IMR-90 (cell line): ENCODE measurements around the gene NFE2L2. TPM values are rescaled to one million over a fixed set of nuclear protein-coding genes. Genes with fewer than 3 reads are reported as not detected.

Source experiments
- ATAC-seq: fragments of 200-7000 bp; cut with Tn5 transposase; 2 replicates; pipeline ENCODE4 v1.9.1; 2020; ENCODE audit warnings: low read depth, mild to moderate bottlenecking, moderate library complexity
- BruUV-seq: library from RNA; stranded (reverse); fragments of 400-500 nt; replicated peaks from 2 replicates; lab custom pipeline; 2021; lab: Mats Ljungman, UMichigan
- CTCF ChIA-PET: fragments of 300-600 bp; formaldehyde crosslinking; extraction: SDS; loops from one replicate; lab custom pipeline; 2021; ENCODE audit warnings: antibody characterized with exemption; lab: Yijun Ruan, JAX
- POLR2A ChIA-PET: fragments of 300-600 bp; sonication (Branson Sonifier 250); formaldehyde crosslinking; loops from one replicate; lab custom pipeline; 2022; ENCODE audit warnings: antibody characterized with exemption; ENCODE audit not compliant: unreplicated experiment; lab: Charles Lee
- DNase-seq: peaks from one replicate; pipeline ENCODE4 v3.0.0; 2013
- H2AFZ ChIP-seq: replicated peaks from 2 replicates; pipeline ENCODE3; 2013; ENCODE audit warnings: low read length, mild to moderate bottlenecking; ENCODE audit not compliant: poor library complexity
- H2AK5ac ChIP-seq: 2 replicates; pipeline ENCODE4 v1.6.1; 2013; ENCODE audit warnings: low read depth, low read length, inconsistent platforms
- H2AK9ac ChIP-seq: replicated peaks from 2 replicates; pipeline ENCODE3; 2013; ENCODE audit warnings: mild to moderate bottlenecking, low read depth, low read length, moderate library complexity; ENCODE audit not compliant: poor library complexity
- H2BK120ac ChIP-seq: 2 replicates; pipeline ENCODE4 v1.6.1; 2013; ENCODE audit warnings: low read depth, low read length, inconsistent platforms
- H2BK15ac ChIP-seq: 3 replicates; pipeline ENCODE4 v1.6.1; 2013; ENCODE audit warnings: low read depth, low read length, inconsistent platforms
- H2BK20ac ChIP-seq: 2 replicates; pipeline ENCODE4 v1.6.1; 2013; ENCODE audit warnings: low read depth, mild to moderate bottlenecking, inconsistent platforms, low read length, moderate library complexity
- H2BK5ac ChIP-seq: 2 replicates; pipeline ENCODE4 v1.6.1; 2013; ENCODE audit warnings: mild to moderate bottlenecking, low read depth, low read length, inconsistent platforms; ENCODE audit not compliant: poor library complexity, severe bottlenecking
- H3K14ac ChIP-seq: replicated peaks from 2 replicates; pipeline ENCODE4 v1.6.1; 2013; ENCODE audit warnings: low read depth, low read length, inconsistent platforms
- H3K18ac ChIP-seq: 2 replicates; pipeline ENCODE4 v1.6.1; 2013; ENCODE audit warnings: low read depth, low read length, control low read depth
- H3K23ac ChIP-seq: 2 replicates; pipeline ENCODE4 v1.6.1; 2013; ENCODE audit warnings: low read depth, low read length, inconsistent platforms
- H3K27ac ChIP-seq: 2 replicates; pipeline ENCODE4 v1.5.1; 2013; ENCODE audit warnings: mild to moderate bottlenecking, control low read depth, low read length; ENCODE audit not compliant: insufficient read depth
- H3K27me3 ChIP-seq: 2 replicates; pipeline ENCODE4 v1.6.1; 2013; ENCODE audit warnings: low read length; ENCODE audit not compliant: control insufficient read depth, insufficient read depth
- H3K36me3 ChIP-seq: 2 replicates; pipeline ENCODE4 v1.6.1; 2013; ENCODE audit warnings: low read length, mixed read lengths; ENCODE audit not compliant: control insufficient read depth, insufficient read depth
- H3K4ac ChIP-seq: 2 replicates; pipeline ENCODE4 v1.6.1; 2013; ENCODE audit warnings: low read depth, low read length, inconsistent platforms
- H3K4me1 ChIP-seq: 2 replicates; pipeline ENCODE4 v1.6.1; 2013; ENCODE audit warnings: low read length, mixed read lengths; ENCODE audit not compliant: control insufficient read depth, insufficient read depth
- H3K4me2 ChIP-seq: 2 replicates; pipeline ENCODE4 v1.6.1; 2013; ENCODE audit warnings: low read depth, mild to moderate bottlenecking, control low read depth, low read length, moderate library complexity
- H3K4me3 ChIP-seq: 2 replicates; pipeline ENCODE4 v1.5.1; 2013; ENCODE audit warnings: low read depth, mild to moderate bottlenecking, control low read depth, low read length, moderate library complexity; ENCODE audit not compliant: insufficient read depth
- H3K56ac ChIP-seq: 2 replicates; pipeline ENCODE4 v1.6.1; 2013; ENCODE audit warnings: low read length, inconsistent platforms; ENCODE audit not compliant: insufficient read depth; ENCODE audit errors: extremely low read depth
- H3K79me1 ChIP-seq, 2 experiments: 2 replicates each; pipeline ENCODE4 v1.6.1; 2013; ENCODE audit warnings: low read length in 2 of 2, inconsistent platforms in 1 of 2, low read depth in 1 of 2
- H3K9ac ChIP-seq: 2 replicates; pipeline ENCODE4 v1.6.1; 2013; ENCODE audit warnings: low read depth, low read length, control low read depth
- H3K9me1 ChIP-seq: 2 replicates; pipeline ENCODE4 v1.6.1; 2013; ENCODE audit warnings: low read length, inconsistent platforms; ENCODE audit not compliant: insufficient read depth
- H3K9me3 ChIP-seq: 2 replicates; pipeline ENCODE4 v1.6.1; 2013; ENCODE audit warnings: low read length; ENCODE audit not compliant: control insufficient read depth, insufficient read depth
- H4K20me1 ChIP-seq: 2 replicates; pipeline ENCODE4 v1.6.1; 2013; ENCODE audit warnings: low read length, inconsistent platforms; ENCODE audit not compliant: insufficient read depth
- H4K5ac ChIP-seq: 2 replicates; pipeline ENCODE4 v1.6.1; 2013; ENCODE audit warnings: mild to moderate bottlenecking, low read depth, low read length, control low read depth
- H4K8ac ChIP-seq, 2 experiments: 2 replicates each; pipeline ENCODE4 v1.6.1; 2013; ENCODE audit warnings: low read depth in 2 of 2, low read length in 2 of 2, control low read depth in 1 of 2, inconsistent platforms in 1 of 2
- H4K91ac ChIP-seq: 2 replicates; pipeline ENCODE4 v1.6.1; 2013; ENCODE audit warnings: low read depth, low read length, inconsistent platforms; ENCODE audit not compliant: insufficient read depth
- BHLHE40 ChIP-seq: fragments of 150-350 bp; IDR thresholded peaks from 2 replicates; pipeline ENCODE4 v1.6.1; 2016; ENCODE audit warnings: mild to moderate bottlenecking, low read depth, low read length
- CEBPB ChIP-seq: IDR thresholded peaks from 2 replicates; pipeline ENCODE4 v1.6.1; 2012; ENCODE audit warnings: low read depth, low read length, improper control_type of control experiment
- CHD1 ChIP-seq: IDR thresholded peaks from 2 replicates; pipeline ENCODE4 v1.6.1; 2012; ENCODE audit warnings: low read depth, low read length, improper control_type of control experiment
- FOS ChIP-seq: fragments of 150-350 bp; IDR thresholded peaks from 2 replicates; pipeline ENCODE4 v1.6.1; 2016; ENCODE audit warnings: low read depth, low read length
- MAZ ChIP-seq: IDR thresholded peaks from 2 replicates; pipeline ENCODE4 v1.6.1; 2012; ENCODE audit warnings: low read depth, mild to moderate bottlenecking, low read length, improper control_type of control experiment, moderate library complexity, borderline replicate concordance
- NFE2L2 ChIP-seq: fragments of 150-350 bp; IDR thresholded peaks from 2 replicates; pipeline ENCODE4 v1.6.1; 2016; ENCODE audit warnings: low read depth, mild to moderate bottlenecking, low read length
- POLR2A ChIP-seq: IDR thresholded peaks from 2 replicates; pipeline ENCODE4 v1.6.1; 2012; ENCODE audit warnings: mild to moderate bottlenecking, low read depth, low read length
- RAD21 ChIP-seq: IDR thresholded peaks from 2 replicates; pipeline ENCODE4 v1.6.1; 2012; ENCODE audit warnings: low read length, improper control_type of control experiment
- SMC3 ChIP-seq: fragments of 150-350 bp; IDR thresholded peaks from 2 replicates; pipeline ENCODE4 v1.6.1; 2016; ENCODE audit warnings: low read depth, mild to moderate bottlenecking, antibody characterized with exemption, low read length, moderate library complexity
- WGBS, 2 experiments: methylation state at CpG; one replicate each; pipeline versions ENCODE4 v1.1.5 to v1.1.7; 2013; ENCODE audit warnings: missing lambda C conversion rate in 2 of 2; ENCODE audit not compliant: insufficient read length in 1 of 2; ENCODE audit errors: extremely low coverage in 2 of 2; 5-methylcytosine and 5-hydroxymethylcytosine counted together
- dilution Hi-C: fragments of 300-500 bp; cut with HindIII; formaldehyde crosslinking; loops from one replicate; pipeline ENCODE4 v1.14.3; 2018; ENCODE audit warnings: low sequenced_read_pairs; ENCODE audit not compliant: unreplicated experiment
- in situ Hi-C: fragments of 300-500 bp; cut with MboI; formaldehyde crosslinking; loops from 3 replicates; pipeline ENCODE4 v1.14.3; 2019; ENCODE audit warnings: low sequenced_read_pairs, inconsistent platforms, mixed read lengths
- intact Hi-C: fragments of 100-400 bp; cut with micrococcal nuclease; formaldehyde crosslinking; loops from 2 replicates; pipeline ENCODE4 v1.10.0; 2022
- polyA plus RNA-seq, 3 experiments: library from polyadenylated mRNA; depleted of rRNA; stranded (reverse); fragments of >200 nt; gene quantifications; 2 replicates each; pipeline ENCODE4 v1.2.3, GENCODE V29; 2012; ENCODE audit warnings: low replicate concordance in 1 of 3
- total RNA-seq: library from RNA; depleted of rRNA; stranded (reverse); fragments of >200 nt; gene quantifications from 2 replicates; pipeline ENCODE4 v1.2.3, GENCODE V29; 2012
- TF ChIP-seq, protein P1 (sequence below): fragments of 150-350 bp; IDR thresholded peaks from 2 replicates; pipeline ENCODE4 v1.6.1; 2016; ENCODE audit warnings: low read depth, mild to moderate bottlenecking, low read length, moderate library complexity, borderline replicate concordance
- TF ChIP-seq, protein P2 (sequence below): conservative IDR thresholded peaks from 2 replicates; pipeline ENCODE4 v1.5.1; 2012; ENCODE audit warnings: mild to moderate bottlenecking, low read depth, low read length, improper control_type of control experiment
- TF ChIP-seq, protein P3 (sequence below): fragments of 150-350 bp; IDR thresholded peaks from 2 replicates; pipeline ENCODE4 v1.6.1; 2017; ENCODE audit warnings: mild to moderate bottlenecking, antibody characterized with exemption, low read length, low read depth

Gene NFE2L2
- total and polyA plus RNA-seq, 2 of the 4 experiments (the other 2 are of a cell fraction) = 72.7 to 83.5 TPM

DNA sequence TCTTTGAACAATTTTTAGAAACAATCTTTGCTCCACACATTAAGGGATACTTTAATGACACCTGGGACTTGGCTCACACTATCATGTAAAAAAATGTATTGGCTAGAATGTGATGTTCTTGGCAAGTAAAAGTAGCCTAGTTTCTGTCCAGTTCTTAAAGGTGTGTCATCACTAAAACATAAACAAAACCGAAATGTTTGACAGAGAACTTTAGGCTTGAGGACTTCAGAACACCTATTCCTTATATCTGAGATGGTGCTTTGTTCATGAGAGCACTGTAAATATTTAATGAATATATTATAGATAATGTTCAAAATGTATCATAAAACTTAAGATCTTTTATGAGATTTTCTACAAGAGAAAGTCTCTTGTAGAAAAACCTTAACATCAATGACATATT, 71.7 kb downstream of the NFE2L2 start:
- Histone ChIP-seq H2AK9ac (no peak overlapping the region), H3K4me1 (peaks cover under 1% of the 10 kb centered on the region; the same call in 1 of the 2 replicates), H3K9me3 (no peaks in the 10 kb centered on the region), H3K27ac (no peak overlapping the region), H2BK20ac (no peak overlapping the region), H4K20me1 (no peaks in the 10 kb centered on the region), H3K27me3 (no peaks in the 10 kb centered on the region), H3K14ac (no peak overlapping the region), H2AK5ac (no peak overlapping the region), H3K36me3 (no peaks in the 10 kb centered on the region), H2BK5ac (no peak overlapping the region), H3K9ac (no peak overlapping the region), H4K8ac (no peak overlapping the region), H3K56ac (no peak overlapping the region), H4K5ac (no peak overlapping the region), H3K9me1 (peaks cover 1% of the 10 kb centered on the region), H3K4ac (no peak overlapping the region), H2AFZ (no peak overlapping the region), H3K4me3 (no peak overlapping the region), H2BK15ac (no peak overlapping the region), H4K91ac (no peak overlapping the region), H2BK120ac (no peak overlapping the region), H3K4me2 (no peak overlapping the region), H3K18ac (no peak overlapping the region), H3K79me1 (no peaks in the 10 kb centered on the region), H3K23ac (no peak overlapping the region)
- WGBS, 2 experiments = no CpG with 5 or more reads among the region's 1 CpG
- ChIA-PET POLR2A (no interaction called here), CTCF (no interaction called here)
- intact Hi-C loops = no loop called here
- ATAC-seq (no peak), DNase-seq (no peak)
- no TSS peak for BruUV-seq
- in situ Hi-C loops = no loop called here
- dilution Hi-C loops = no loop called here
- TF ChIP-seq CEBPB (no peak), BHLHE40 (no peak), CHD1 (no peak), RAD21 (no peak), POLR2A (no peak), NFE2L2 (no peak), FOS (no peak), MAZ (no peak), SMC3 (no peak)
- TF ChIP-seq, protein P1, sequence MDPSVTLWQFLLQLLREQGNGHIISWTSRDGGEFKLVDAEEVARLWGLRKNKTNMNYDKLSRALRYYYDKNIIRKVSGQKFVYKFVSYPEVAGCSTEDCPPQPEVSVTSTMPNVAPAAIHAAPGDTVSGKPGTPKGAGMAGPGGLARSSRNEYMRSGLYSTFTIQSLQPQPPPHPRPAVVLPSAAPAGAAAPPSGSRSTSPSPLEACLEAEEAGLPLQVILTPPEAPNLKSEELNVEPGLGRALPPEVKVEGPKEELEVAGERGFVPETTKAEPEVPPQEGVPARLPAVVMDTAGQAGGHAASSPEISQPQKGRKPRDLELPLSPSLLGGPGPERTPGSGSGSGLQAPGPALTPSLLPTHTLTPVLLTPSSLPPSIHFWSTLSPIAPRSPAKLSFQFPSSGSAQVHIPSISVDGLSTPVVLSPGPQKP = no peak
- TF ChIP-seq, protein P2, sequence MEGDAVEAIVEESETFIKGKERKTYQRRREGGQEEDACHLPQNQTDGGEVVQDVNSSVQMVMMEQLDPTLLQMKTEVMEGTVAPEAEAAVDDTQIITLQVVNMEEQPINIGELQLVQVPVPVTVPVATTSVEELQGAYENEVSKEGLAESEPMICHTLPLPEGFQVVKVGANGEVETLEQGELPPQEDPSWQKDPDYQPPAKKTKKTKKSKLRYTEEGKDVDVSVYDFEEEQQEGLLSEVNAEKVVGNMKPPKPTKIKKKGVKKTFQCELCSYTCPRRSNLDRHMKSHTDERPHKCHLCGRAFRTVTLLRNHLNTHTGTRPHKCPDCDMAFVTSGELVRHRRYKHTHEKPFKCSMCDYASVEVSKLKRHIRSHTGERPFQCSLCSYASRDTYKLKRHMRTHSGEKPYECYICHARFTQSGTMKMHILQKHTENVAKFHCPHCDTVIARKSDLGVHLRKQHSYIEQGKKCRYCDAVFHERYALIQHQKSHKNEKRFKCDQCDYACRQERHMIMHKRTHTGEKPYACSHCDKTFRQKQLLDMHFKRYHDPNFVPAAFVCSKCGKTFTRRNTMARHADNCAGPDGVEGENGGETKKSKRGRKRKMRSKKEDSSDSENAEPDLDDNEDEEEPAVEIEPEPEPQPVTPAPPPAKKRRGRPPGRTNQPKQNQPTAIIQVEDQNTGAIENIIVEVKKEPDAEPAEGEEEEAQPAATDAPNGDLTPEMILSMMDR = no peak
- TF ChIP-seq, protein P3, sequence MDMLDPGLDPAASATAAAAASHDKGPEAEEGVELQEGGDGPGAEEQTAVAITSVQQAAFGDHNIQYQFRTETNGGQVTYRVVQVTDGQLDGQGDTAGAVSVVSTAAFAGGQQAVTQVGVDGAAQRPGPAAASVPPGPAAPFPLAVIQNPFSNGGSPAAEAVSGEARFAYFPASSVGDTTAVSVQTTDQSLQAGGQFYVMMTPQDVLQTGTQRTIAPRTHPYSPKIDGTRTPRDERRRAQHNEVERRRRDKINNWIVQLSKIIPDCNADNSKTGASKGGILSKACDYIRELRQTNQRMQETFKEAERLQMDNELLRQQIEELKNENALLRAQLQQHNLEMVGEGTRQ = no peak
